SK-N-SH (cell line): ENCODE measurements around the gene DMGDH.

Experiments used
- CTCF ChIP-seq: fragments of 200-600 bp; sonication (generic); IDR thresholded peaks from 2 replicates; pipeline ENCODE4 v1.6.1; 2017; ENCODE audit warnings: antibody characterized with exemption, mild to moderate bottlenecking, moderate library complexity
- EZH2phosphoT487 ChIP-seq: fragments of 200-600 bp; sonication (generic); IDR thresholded peaks from 2 replicates; pipeline ENCODE4 v1.6.1; 2017; ENCODE audit warnings: low read depth, mixed run types, mild to moderate bottlenecking, antibody characterized with exemption, moderate library complexity, borderline replicate concordance
- FOXM1 ChIP-seq: IDR thresholded peaks from 2 replicates; pipeline ENCODE4 v1.4.0; 2012; ENCODE audit warnings: low read depth, mild to moderate bottlenecking
- IRF3 ChIP-seq: fragments of 150-350 bp; IDR thresholded peaks from 2 replicates; pipeline ENCODE4 v1.6.1; 2016; ENCODE audit warnings: mild to moderate bottlenecking, low read depth, low read length
- MAX ChIP-seq: IDR thresholded peaks from 2 replicates; pipeline ENCODE4 v1.4.0; 2012; ENCODE audit warnings: low read depth
- USF1 ChIP-seq: IDR thresholded peaks from 2 replicates; pipeline ENCODE4 v1.4.0; 2012; ENCODE audit warnings: low read depth, borderline replicate concordance
- USF2 ChIP-seq: fragments of 150-350 bp; IDR thresholded peaks from 2 replicates; pipeline ENCODE4 v1.6.1; 2017; ENCODE audit warnings: antibody characterized with exemption, low read length, low read depth, borderline replicate concordance
- YY1 ChIP-seq: IDR thresholded peaks from 2 replicates; pipeline ENCODE4 v1.4.0; 2012; ENCODE audit warnings: low read depth, mild to moderate bottlenecking

GRCh38 chr5:78979117-78979742 lies 90.2 kb downstream of the DMGDH start:
- no peak for TF ChIP-seq CTCF
- no peak for TF ChIP-seq IRF3
- TF ChIP-seq FOXM1: no peak
- no peak for TF ChIP-seq MAX
- TF ChIP-seq USF1: no peak
- TF ChIP-seq YY1: no peak
- TF ChIP-seq EZH2phosphoT487: no peak
- no peak for TF ChIP-seq USF2
